NCI-H82 treated with DMSO at 0.1 percent for 48 hours (cell line): ENCODE results near the gene ARMH3.

Source experiments
- DNase-seq: peaks from one replicate; lab custom pipeline; 2025; ENCODE audit not compliant: unreplicated experiment; lab: John Stamatoyannopoulos, UW

The ARMH3 gene

DNA sequence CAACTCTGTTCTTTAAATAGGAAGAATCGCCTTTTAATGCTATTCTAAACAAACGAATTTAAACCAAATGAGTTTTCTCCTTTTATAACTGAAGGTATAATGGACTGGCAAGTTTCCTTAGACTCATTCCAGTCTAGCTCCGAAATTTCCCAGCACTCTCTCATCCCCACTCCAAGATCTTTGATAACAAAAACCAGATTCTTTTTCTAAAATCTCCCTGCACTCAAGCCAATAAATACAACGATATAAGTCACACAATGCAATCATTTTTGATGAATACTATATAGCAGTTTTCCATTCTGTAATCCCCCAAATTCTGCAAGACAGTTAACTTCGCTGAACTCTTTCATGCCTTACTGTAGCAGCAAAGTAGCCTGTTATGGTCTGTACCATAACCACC is 239.6 kb downstream of the ARMH3 start:
- DNase-seq: no peak

- no peak for DNase-seq
Measured at GRCh38 chr10:101814466-101815071, 241.4 kb downstream of the ARMH3 start.

DNA sequence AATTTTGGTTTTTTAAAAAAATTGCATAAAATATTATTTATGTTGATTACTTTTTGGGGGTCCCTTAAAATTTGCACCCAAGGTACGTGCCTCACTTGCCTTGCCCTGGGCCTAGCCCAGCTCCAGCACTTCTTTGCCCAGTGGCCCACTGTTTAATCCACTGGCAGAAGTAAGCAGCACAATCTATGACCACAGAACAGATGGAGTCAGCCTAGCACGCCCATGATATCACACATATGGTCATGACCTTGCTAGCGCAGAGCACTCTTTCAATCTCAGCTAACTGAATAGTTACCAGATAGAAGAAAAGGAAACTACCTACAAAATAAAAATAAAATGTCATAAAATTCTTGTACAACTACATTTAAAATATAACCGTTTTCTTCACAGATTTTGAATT is 243.4 kb downstream of the ARMH3 start:
- peak; percentile 36 for DNase-seq

DNA sequence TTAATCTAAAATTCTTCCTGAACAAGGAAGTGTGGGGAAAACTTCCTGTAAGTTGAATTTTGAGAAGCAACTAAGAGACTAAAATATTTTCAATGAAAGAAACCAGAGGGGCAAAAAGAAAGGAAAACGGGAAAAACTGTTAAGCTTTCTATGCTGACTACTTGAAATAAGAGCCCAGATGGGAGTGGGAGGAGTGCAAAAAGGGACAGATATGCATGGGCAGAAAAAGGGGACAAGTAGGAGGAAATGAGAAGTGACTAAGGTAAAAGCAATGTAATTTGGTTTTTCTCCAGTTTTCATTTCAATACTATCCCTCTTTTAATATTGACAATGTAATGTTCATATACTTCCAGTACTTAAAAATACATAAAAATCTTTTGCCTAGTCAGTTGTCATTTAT is 248.8 kb downstream of the ARMH3 start:
- no peak for DNase-seq

- no peak for DNase-seq
Measured at GRCh38 chr10:101803511-101803910, 252.5 kb downstream of the ARMH3 start.

DNA sequence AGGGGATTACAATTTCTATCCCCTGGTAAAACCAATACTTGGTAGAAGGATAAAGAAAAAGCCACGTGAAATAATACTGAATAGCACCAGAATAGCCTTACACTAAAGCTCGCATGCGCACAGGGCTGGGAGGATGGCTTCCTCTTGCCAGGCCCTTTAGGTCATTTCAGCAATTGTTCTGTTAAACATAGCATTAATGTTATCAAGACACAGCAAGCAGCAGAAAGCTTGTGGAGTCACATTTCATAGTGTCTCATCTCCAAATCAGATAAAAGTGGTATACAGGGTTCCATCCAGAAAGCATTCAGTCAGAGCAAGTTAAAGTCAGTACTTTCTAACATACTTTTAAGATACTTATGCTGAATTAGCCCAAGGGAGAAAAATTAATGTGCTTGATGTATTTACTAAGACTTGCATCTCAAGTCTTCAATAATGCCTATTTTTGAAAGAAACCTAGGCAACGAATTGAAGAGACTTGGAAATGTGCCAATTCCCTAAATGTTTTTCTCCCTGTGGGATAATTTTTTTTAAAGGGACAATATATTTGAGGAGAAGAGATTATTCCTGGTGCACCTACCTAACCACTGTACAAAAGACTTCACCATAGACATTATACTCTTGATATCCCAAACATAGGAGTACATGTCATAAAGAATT is 258.4 kb downstream of the ARMH3 start:
- DNase-seq: no peak
